GM10266 (cell line): ENCODE measurements around the gene TRAPPC5.
A peak's percentile ranks its signal among the peaks of the same experiment; 100 is the strongest.

Source experiments
- DNase-seq: peaks from one replicate; pipeline ENCODE4 v3.0.0; 2012; ENCODE audit errors: extremely low spot score
- CTCF ChIP-seq: IDR thresholded peaks from 2 replicates; pipeline ENCODE4 v1.5.1; 2012; ENCODE audit warnings: mild to moderate bottlenecking, low read depth; ENCODE audit not compliant: control insufficient read depth, insufficient read depth; ENCODE audit errors: missing control alignments

The TRAPPC5 gene

GRCh38 chr19:7670150-7670783 lies 10.4 kb upstream of the TRAPPC5 start:
- DNase-seq, result no peak
- TF ChIP-seq CTCF, result no peak

GRCh38 chr19:7670790-7671189 lies 9.8 kb upstream of the TRAPPC5 start:
- TF ChIP-seq CTCF, result no peak

GRCh38 chr19:7672522-7672921 lies 8.1 kb upstream of the TRAPPC5 start:
- no peak for TF ChIP-seq CTCF
- no peak for DNase-seq

More at GRCh38 chr19:7670790-7671189, 9.8 kb upstream of the TRAPPC5 start:
- no peak for DNase-seq

GRCh38 chr19:7674010-7675005 lies 6.3 kb upstream of the TRAPPC5 start:
- DNase-seq, result no peak
- no peak for TF ChIP-seq CTCF

GRCh38 chr19:7676376-7676775 lies 4.3 kb upstream of the TRAPPC5 start:
- DNase-seq, result no peak
- TF ChIP-seq CTCF, result no peak

GRCh38 chr19:7676854-7677253 lies 3.8 kb upstream of the TRAPPC5 start, which contains the start of gene MCEMP1:
Gene MCEMP1, plus strand, starts transcription at chr19:7677090. Its CDS starts 31 bp downstream, at chr19:7677121.
- DNase-seq, result no peak
- TF ChIP-seq CTCF, result no peak

GRCh38 chr19:7677669-7678311 lies 2.8 kb upstream of the TRAPPC5 start:
- DNase-seq, result no peak
- TF ChIP-seq CTCF, result peak; percentile 31
